Fibroblast of upper back skin (primary cell): Measurements from ENCODE around the gene HADHA.

ENCODE experiments used
- DNase-seq: peaks from one replicate; pipeline ENCODE4 v3.0.0-alpha.2; 2013

The HADHA gene

DNA sequence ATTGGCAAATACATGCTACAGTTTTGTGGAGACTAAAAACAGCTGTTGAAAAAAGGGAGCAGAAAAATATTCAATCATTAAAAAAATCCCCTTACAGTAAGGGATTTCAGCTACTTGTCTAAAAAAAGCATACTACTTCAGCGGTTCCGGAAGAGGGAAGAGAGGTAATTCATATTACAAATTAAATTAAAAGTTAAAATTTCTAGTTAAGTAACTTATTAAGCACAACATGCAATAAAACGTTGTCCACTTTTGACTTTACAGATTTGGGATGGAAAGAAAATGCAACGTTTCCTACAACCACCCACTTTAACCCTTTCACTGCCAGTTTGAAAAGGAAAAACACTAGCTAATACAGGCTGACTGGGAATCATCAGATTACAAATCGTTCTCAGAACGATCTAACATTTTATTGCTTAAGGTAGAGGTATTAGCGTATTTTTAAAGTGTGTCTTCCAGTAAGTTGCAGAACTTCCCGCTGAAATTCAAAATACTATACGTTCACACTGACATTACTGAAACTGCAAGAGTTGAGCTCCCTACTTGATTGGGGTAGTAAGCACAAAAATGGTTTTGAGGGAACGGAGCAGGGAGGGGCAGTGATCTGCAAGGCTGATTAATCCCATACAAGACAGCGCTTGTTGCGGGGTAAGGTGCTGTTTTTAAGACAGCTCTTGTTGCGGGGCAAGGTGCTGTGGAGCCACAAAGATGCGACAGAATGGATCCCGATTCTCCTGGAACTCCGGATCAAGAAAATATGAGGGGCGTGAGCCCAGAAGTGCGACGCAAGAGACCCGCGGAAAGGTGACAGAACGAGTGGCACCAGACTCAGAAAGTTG, 743 bp downstream of the HADHA start:
- no peak for DNase-seq

DNA sequence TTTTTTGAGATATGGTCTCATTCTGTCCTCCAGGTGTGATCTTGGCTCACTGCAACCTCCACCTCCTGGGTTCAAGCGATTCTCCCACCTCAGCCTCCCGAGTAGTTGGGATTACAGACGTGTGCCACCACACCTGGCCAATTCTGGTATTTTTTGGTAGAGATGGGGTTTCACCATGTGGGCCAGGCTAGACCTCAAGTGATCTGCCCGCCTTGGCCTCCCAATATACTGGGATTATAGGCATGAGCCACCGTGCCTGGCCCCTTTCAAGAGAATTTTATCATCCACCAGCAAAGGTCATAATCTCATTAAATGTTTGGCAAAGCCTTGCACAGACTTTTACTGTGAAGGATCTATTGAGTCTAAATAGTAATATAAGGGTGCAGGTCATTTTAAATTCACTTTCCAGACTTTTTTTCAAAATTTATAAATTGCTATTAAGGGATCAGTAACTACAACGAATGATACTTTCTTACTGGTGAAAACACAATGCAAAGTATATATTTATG, 2.5 kb downstream of the HADHA start:
- DNase-seq = no peak

GRCh38 chr2:26238311-26238958, 6.0 kb downstream of the HADHA start:
- no peak for DNase-seq

- DNase-seq = no peak
Observed at GRCh38 chr2:26237868-26238267, 6.6 kb downstream of the HADHA start.

DNA sequence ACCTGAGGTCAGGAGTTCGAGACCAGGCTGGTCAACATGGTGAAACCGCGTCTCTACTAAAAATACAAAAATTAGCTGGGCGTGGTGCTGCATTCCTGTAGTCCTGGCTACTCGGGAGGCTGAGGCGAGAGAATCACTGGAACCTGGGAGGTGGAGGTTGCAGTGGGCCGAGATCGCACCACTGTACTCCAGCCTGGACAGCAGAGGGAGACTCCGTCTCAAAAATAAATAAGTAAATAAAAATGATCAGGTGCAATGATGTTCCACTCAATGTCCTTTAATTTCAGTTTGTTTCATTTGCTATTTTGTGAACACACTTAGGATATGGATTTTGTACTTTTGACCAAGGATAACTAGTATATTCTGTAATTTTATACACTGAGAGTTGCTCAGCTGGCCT, 9.3 kb downstream of the HADHA start:
- no peak for DNase-seq

GRCh38 chr2:26230806-26231205, 13.6 kb downstream of the HADHA start:
- DNase-seq = no peak

DNA sequence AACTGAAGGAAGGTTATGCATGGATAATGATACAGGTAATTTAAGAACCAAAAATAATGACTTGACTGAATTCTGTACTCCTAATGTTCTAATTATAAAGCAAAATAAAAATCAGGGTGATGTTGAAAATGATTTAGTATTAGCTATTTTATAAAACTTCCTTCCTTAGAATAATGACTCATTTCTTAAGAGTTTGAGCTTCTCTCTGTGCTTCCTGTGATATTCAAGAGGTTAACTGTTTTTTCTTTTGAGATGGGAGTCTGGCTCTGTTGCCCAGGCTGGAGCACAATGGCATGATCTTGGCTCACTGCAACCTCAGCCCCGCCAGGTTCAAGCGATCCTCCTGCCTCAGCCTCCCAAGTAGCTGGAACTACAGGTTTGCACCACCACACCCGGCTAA, 14.8 kb downstream of the HADHA start:
- DNase-seq = no peak

GRCh38 chr2:26224095-26224494, 20.3 kb downstream of the HADHA start:
- DNase-seq = no peak

DNA sequence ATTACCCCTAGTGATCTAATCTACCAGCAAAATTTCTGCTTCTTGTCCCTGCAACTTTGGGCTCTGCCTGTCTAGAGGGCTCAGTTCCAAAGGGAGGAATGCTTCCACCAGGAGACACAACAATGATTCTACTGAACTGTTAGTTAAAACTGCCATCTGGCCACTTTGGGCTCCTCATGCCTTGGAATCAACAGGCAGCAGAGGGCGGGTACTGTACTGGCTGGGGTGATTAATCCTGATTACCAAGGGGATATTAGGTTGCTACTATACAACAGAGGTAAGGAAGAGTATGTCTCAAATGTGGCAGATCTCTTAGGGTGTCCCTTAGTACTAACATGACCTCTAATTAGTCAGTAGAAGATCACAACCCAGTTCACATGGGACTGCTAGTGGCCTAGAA, 21.4 kb downstream of the HADHA start:
- no peak for DNase-seq

DNA sequence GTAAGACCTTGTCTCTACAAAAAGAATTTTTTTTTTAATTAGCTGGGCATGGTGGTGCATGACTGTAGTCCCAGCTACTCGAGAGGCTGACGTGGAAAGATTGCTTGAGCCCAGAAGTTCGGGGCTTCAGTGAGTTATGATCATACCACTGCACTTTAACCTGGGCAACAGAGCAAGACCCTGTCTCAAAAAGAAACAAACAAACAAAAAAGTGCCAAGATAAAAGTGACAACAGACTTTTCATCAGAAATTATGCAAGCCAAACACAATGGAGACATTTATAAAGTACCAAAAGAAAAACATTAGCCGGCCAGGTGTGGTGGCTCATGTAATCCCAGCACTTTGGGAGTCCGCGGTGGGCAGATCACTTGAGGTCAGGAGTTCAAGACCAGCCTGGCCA, 26.7 kb downstream of the HADHA start:
- no peak for DNase-seq

DNA sequence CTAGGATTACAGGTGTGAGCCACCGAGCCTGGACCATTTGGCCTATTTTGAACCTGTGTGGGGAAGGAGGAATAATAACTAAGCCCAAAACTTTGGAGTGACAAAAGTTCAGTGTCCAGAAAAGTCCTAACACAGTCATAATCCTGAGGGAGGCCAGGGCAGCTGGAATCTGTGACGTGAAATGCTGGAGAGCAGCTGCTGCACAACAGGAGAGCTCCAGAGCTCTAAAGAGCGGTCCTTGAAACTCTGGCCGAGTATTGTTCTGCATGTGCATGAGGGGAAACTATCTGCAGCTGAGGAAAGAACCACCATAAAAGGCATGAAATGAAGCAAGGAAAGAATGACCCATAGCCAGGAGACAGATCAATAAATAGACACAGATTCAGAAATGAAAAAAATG, 27.8 kb downstream of the HADHA start:
- DNase-seq = no peak

GRCh38 chr2:26215833-26216232, 28.6 kb downstream of the HADHA start:
- DNase-seq = no peak

DNA sequence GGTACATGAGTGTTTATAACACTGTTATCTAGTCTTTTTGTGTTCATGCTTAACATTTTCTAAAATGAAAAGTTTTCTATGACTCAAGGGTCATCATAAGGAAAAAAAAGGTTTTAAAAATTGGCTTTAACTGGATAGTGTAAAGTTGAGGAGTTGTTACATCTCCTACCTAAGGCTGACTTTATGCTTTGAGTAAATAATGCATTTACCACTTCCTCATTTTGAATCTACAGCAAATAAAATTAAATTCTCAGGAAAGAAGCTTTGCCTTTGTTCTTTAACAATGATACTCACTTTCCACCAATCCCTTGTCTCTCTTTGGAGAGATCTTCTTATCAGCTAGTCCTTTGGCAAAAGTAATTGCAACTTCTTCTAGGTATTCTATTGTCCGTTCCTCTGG, 29.7 kb downstream of the HADHA start:
- no peak for DNase-seq

DNA sequence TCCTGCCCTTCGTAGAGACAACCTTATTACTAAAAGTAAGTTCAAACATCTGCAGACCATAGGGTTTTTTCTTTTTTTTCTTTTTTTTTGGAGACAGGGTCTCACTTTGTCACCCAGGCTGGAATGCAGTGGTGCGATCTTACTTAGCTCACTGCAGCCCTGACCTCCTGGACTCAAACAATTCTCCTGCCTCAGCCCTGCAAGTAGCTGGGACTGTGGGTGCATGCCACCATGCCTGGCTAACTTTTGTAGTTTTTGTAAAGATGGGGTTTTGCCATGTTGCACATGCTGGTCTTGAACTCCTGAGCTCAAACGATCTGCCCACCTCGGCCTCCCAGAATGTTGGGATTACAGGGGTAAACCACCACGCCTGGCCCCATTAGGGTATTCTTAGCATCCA, 32.4 kb downstream of the HADHA start:
- no peak for DNase-seq

DNA sequence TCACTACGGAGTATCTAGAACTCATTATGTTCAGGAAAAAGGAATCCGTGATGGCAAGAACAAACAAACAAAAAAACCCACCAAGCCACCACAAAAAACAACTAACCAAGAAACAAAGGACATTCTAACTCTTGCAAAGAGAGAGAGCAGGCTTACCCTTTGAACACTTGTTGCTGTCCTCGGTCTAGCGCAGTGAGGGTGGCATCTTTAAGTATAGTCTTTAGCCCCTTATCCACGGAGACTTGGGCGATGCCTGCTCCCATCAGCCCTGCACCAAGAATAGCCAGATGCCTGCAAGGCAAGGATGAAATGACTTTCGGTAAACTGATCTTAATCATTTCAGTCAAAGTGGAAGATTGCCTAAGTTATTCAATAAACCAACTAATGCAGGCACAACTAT, 40.5 kb downstream of the HADHA start:
- no peak for DNase-seq

- DNase-seq = no peak
Observed at GRCh38 chr2:26202981-26203490, 41.4 kb downstream of the HADHA start.

GRCh38 chr2:26197516-26197915, 46.9 kb downstream of the HADHA start:
- no peak for DNase-seq

DNA sequence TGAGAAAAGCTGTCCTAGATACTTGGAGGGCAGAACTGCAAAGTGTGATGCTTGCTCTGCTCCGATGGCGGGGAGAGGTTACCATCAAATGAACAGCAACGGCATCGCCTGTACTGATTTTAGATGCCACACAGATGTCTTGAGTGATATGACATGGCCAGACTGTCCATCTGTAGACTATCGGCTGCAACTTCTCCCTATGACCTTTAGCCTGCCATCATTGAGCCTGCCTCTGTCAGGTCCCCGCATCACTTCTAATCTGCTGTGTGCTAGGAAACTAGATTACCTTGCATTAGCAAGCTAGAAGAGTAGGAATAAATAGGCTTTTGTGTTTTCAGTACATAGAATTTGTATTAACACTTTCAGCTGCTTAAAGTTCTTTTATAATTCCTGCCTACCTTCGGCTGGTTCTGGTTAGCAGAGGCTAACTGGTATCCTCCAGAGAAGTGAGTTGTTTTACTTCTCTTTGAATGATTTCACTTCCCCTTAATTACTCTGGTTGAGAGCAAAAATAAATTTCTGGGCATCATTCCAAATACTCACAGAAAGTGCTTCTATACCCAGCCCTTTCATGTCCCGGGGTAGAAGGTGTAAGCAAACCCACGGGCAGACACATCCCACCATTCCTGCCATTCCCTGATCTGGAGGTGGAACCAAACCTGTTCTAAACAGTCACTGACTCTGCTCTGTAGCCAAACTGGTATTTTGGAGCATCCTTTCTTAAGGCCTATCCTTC, 47.6 kb downstream of the HADHA start:
- DNase-seq = no peak

DNA sequence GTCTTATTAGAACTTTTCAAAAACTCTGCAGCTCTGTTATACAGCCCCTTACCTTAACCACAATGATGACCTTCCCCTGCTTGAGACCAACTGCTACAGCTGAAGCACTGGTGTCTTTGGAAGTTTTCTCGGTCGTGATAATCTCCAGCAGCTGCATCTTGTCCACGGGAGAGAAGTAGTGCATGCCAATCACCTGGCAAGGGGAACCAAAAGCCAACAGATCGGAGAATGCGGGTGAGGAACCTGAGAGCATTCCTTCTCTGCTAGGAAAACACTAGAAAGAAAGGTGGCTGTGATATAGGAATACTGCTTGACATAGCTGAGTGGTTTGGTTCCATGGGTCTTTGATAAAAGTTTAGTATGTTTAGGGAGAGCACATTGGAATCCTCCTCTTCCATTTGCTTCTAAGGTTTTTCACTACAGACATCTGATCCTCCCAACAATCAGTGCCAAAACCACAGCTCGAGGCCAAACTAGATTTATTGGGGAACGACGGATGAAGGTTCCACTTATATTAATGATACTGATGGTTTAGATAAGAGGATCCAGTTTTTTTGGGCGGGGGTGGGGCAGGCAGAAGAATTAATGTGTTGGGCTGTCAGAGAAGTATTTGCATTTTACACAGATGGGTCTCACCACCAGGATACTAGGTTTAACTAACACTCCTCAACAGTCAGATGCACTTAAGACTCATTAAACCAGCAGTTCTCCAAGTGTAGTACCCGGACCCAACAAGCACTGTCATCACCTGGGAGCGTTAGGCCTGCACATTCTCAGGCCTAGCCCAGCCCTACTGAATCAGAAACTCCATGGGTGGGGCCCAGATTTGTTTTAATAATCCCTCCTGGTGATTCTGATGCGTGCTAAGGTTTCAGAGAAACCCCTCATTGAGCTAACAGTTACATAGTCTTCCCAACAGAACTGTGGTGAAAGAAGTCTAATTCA, 49.1 kb downstream of the HADHA start:
- DNase-seq = peak; percentile 53

DNA sequence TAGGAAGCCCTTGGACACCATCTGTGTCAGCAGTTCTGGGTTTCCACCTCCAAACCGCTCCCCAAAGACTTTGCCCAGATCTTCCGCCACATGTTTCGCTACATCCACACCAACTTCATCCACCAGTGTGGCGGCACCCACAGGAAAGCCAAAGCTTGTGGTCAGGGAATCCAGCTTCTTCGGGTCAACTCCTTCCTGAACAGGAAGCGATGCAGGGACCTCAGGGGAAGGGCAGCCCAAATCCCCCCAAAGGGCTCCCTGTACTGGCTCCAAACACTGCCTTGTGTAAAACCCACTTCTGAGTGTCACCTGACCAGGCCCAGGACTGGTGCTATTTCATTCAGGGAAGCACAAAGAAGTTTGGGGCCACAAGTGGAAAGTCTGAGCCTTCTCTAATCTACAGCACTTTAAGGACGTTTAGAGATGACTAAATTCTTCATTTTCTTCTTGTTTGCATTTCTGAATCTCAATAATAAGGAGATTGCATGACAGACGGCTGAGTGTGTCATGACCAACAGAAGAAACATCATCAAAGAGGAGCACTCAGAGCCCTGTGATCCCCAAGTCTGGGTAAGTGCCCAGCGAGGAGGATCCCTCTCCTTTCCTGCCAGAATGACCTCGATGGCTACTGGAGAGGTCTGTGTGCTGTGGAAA, 50.7 kb downstream of the HADHA start:
- no peak for DNase-seq

DNA sequence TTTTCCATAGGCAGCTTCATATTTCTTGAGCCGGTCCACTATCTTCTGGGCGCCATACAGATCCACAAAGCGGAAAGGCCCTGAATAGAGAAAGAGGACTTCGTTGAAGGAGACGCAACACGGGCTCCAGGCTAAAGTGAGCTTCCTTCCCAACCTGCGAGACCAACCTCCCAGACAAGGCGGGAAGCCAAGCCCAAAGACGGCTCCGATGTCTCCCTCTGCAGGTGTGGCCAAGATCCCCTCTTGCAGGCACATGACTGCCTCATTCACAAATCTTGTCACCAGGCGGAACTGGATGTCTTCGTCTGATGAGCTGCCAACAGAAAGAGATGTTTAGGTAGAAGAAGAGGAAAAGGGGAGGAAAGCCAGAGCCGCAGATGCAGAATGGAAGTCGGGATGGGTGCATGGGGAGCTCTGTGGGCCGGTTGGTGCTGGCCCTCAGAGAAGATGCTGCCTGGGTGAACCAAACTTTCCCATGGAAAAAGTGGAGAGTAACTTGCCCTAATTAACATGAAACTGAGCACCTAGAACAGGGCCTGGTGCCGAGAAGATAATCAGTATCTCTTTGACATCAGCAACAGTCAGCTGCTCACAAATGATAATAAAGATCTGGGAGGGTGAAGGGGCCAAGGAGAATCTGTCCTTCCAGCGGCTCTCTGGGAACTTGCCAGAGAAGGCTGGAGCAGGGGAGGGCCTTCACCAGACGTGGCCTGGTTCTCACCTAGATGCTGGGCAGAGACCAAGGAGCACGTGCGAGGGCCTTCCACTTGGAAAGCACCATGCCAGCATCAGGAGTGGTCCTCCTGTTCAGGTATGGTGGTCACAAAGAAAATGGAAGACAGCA, 52.9 kb downstream of the HADHA start:
- DNase-seq = no peak
